Gastroesophageal sphincter (tissue), 4 donors: Measurements from ENCODE around the gene MED22. TPM values are rescaled to one million over a fixed set of nuclear protein-coding genes. Genes with fewer than 3 reads are reported as not detected.
A peak's percentile ranks its signal among the peaks of the same experiment; 100 is the strongest.

Experiments used
- ATAC-seq: fragments of 150-250 bp; one replicate; pipeline ENCODE4 v1.9.1; 2016; ENCODE audit warnings: mild to moderate bottlenecking, moderate library complexity
- H3K27ac ChIP-seq, 4 donors: fragments of 200-600 bp; sonication (generic) in 3 of 4; 1 replicate in 3 of 4; 2 replicates in 1 of 4; pipeline ENCODE4 v1.5.1; 2016 to 2019
- H3K27me3 ChIP-seq: fragments of 200-600 bp; sonication (generic); one replicate; pipeline ENCODE4 v1.5.1; 2019
- H3K36me3 ChIP-seq, 2 donors: fragments of 200-600 bp; sonication (generic); one replicate each; pipeline ENCODE4 v1.5.1; 2019; ENCODE audit warnings: control low read depth in 1 of 2
- H3K4me1 ChIP-seq, 3 donors: fragments of 200-600 bp; sonication (generic); 1 replicate in 2 of 3; 2 replicates in 1 of 3; pipeline ENCODE4 v1.5.1; 2016 to 2019; ENCODE audit warnings: control low read depth in 2 of 3
- H3K4me3 ChIP-seq, 2 donors: fragments of 200-600 bp; sonication (generic); one replicate each; pipeline ENCODE4 v1.5.1; 2019; ENCODE audit warnings: mild to moderate bottlenecking in 1 of 2, moderate library complexity in 1 of 2
- H3K9me3 ChIP-seq, 3 donors: fragments of 200-600 bp; sonication (generic); one replicate each; pipeline ENCODE4 v1.5.1; 2017 to 2019; ENCODE audit warnings: control low read depth in 2 of 3
- EP300 ChIP-seq: sonication (generic); formaldehyde crosslinking; IDR thresholded peaks from one replicate; pipeline ENCODE4 v1.6.1; 2017; ENCODE audit warnings: antibody characterized with exemption, mild to moderate bottlenecking
- POLR2A ChIP-seq, 2 donors: fragments of 450-650 bp; IDR thresholded peaks; one replicate each; pipeline ENCODE4 v1.6.1; 2017; ENCODE audit warnings: antibody characterized with exemption in 2 of 2, mild to moderate bottlenecking in 2 of 2, moderate library complexity in 1 of 2
- POLR2AphosphoS5 ChIP-seq: sonication (generic); formaldehyde crosslinking; IDR thresholded peaks from one replicate; pipeline ENCODE4 v1.6.1; 2017; ENCODE audit warnings: antibody characterized with exemption
- WGBS, 2 donors: methylation state at CpG; one replicate each; pipeline ENCODE4 v1.1.5; 2018; ENCODE audit warnings: low coverage in 1 of 2; 5-methylcytosine and 5-hydroxymethylcytosine counted together
- total RNA-seq, 4 donors: library from RNA; depleted of rRNA; stranded (reverse); fragments of >200 nt; gene quantifications; one replicate each; pipeline ENCODE4 v1.1.0, GENCODE V29; 2016
- TF ChIP-seq, protein P1 (sequence below), 4 experiments: fragments of 200-600 bp in 2 of 4; fragments of 450-650 bp in 2 of 4; sonication (generic) in 1 of 4; IDR thresholded peaks; one replicate each; pipeline ENCODE4 v1.5.1; 2017 to 2019; ENCODE audit warnings: antibody characterized with exemption in 4 of 4, mild to moderate bottlenecking in 2 of 4, moderate library complexity in 2 of 4

The MED22 gene
- total RNA-seq, 4 donors from 2014 or later = 25.1 to 47.3 (median 37.8) TPM

DNA sequence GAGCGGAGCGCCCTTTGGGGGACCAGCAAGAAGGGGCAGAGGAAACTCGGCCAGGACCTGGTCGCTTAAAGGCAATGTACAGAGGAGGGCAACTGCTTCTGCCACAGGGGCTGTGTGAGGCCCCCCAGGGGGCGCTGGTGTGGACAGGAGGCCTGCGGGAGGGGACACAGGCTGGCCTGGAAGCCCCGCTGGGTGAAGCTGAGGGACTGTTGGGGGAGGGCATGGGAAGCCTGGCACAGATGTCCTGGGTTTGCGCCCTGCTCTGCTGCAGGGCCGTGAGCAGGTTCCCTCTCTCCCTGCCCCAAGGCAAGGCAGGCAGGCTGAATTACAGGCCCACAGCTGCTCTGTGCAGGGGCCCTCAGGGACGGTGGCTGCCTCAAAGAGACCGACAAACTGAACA lies 5.4 kb downstream of the MED22 start:
- TF ChIP-seq, protein P1, sequence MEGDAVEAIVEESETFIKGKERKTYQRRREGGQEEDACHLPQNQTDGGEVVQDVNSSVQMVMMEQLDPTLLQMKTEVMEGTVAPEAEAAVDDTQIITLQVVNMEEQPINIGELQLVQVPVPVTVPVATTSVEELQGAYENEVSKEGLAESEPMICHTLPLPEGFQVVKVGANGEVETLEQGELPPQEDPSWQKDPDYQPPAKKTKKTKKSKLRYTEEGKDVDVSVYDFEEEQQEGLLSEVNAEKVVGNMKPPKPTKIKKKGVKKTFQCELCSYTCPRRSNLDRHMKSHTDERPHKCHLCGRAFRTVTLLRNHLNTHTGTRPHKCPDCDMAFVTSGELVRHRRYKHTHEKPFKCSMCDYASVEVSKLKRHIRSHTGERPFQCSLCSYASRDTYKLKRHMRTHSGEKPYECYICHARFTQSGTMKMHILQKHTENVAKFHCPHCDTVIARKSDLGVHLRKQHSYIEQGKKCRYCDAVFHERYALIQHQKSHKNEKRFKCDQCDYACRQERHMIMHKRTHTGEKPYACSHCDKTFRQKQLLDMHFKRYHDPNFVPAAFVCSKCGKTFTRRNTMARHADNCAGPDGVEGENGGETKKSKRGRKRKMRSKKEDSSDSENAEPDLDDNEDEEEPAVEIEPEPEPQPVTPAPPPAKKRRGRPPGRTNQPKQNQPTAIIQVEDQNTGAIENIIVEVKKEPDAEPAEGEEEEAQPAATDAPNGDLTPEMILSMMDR (IDR thresholded peaks at IDR 0.05) = no peak
- TF ChIP-seq POLR2A (IDR thresholded peaks at IDR 0.05) (no peak), POLR2AphosphoS5 (no peak), EP300 (no peak)
- Histone ChIP-seq H3K27ac (peak overlapping the region in 1 of 4 donors; percentile 37), H3K9me3 (no peaks in the 10 kb centered on the region), H3K4me3 (no peak overlapping the region), H3K36me3 (peaks cover 0 to 82% of the 10 kb centered on the region in 2 donors), H3K4me1 (peaks cover 0 to 20% (median 10%) of the 10 kb centered on the region in 3 donors), H3K27me3 (no peaks in the 10 kb centered on the region)
- WGBS, 2 donors = 66% methylated on average over 3 of the region's 11 CpGs; no CpG with 5 or more reads in 1 of the 2 donors
- ATAC-seq = no peak

DNA sequence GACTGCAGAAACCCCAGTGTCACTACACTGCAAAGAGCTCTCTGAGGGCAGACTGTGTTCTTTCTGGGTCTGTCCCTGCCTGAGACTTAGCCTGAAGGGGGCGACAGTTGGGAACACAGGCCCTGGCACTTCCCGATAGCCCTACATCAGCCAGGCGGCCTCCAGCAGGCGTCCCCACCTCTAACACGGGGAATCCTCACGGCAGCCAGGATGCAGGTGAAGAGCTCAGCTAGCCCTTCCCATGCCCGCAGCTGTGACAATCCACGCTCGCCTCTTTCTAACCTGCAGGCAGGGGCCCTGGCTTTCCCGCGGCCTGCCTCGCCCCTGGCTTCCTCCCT lies 5.9 kb downstream of the MED22 start:
- no peak overlapping the region for H3K4me3 ChIP-seq
- H3K27ac ChIP-seq = peak overlapping the region in 2 of 4 donors; percentile 4 to 37
- no CpG with 5 or more reads among the region's 12 CpGs for WGBS, 2 donors
- no peak for TF ChIP-seq POLR2A (IDR thresholded peaks at IDR 0.05)
- TF ChIP-seq EP300 = no peak
- no peak for TF ChIP-seq POLR2AphosphoS5
- TF ChIP-seq, protein P1 (IDR thresholded peaks at IDR 0.05) = no peak
- H3K27me3 ChIP-seq = no peaks in the 10 kb centered on the region
- peaks cover 0 to 82% of the 10 kb centered on the region in 2 donors for H3K36me3 ChIP-seq
- H3K9me3 ChIP-seq = no peaks in the 10 kb centered on the region
- ATAC-seq = no peak
- peaks cover 0 to 16% (median 10%) of the 10 kb centered on the region in 3 donors for H3K4me1 ChIP-seq

DNA sequence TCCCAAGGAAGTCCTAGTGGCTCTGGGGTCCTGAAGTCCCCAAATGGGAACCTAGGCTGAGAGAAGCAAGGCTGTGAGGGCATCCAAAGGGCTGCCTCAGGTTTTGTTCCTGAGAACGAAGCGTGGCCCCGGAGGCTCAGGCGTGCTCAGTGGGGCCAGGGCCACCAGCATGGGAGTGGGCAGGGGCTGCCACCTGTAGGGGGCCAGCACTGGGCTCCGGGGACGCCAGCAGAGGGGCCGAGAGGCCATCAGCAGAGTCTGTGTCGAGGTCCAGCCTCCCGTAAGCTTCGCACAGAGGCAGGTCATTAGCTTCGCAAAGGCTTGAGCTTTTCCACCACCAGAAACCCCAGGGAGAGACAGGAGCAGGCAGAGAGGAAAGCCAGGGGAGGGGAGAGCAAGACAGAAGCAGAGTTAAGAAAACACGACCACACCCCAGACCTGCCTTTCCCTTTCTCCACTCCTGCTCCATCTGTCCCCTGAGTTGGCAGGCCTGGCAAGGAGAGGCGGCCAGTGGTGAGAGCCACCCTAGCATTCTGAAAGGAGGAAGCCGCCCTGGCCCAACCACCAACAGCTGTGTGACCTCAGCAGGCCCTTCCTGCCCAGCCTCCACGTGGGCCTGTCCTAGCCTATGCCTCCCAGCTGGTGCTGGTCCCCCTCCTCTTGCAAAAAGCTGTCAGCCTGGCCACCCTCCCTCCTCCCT lies 6.4 kb downstream of the MED22 start:
- WGBS, 2 donors = 60% methylated on average over 1 of the region's 15 CpGs; no CpG with 5 or more reads in 1 of the 2 donors
- Histone ChIP-seq H3K36me3 (peaks cover 0 to 82% of the 10 kb centered on the region in 2 donors), H3K4me1 (peaks cover 0 to 16% (median 10%) of the 10 kb centered on the region in 3 donors), H3K4me3 (no peak overlapping the region), H3K27me3 (no peaks in the 10 kb centered on the region), H3K9me3 (no peaks in the 10 kb centered on the region), H3K27ac (peak overlapping the region in 3 of 4 donors; percentile 4 to 50 (median 31))
- peak; percentile 75 for ATAC-seq
- TF ChIP-seq POLR2A (IDR thresholded peaks at IDR 0.05) = no peak
- TF ChIP-seq POLR2AphosphoS5 = no peak
- no peak for TF ChIP-seq EP300
- TF ChIP-seq, protein P1 (IDR thresholded peaks at IDR 0.05) = no peak

DNA sequence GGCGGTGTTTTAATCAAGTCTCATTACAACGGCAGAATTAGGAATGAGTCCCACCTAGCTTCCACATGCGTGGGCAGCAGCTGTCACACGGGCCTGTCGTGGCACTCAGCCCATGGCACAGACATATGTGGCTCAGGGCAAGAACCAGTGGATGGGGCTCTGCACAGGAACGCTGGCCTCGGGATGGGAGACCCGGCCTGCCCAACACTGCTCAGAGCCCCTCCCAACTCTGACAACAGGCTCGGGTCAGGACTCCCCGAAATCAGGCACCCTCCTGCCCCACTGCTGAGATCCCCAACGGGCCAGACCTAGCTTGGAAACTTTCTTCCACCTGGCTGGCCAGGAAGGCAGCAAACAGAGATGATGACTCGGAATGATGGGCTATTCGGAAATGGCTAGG lies 7.0 kb downstream of the MED22 start:
- Histone ChIP-seq H3K36me3 (peaks cover 0 to 78% of the 10 kb centered on the region in 2 donors), H3K9me3 (no peaks in the 10 kb centered on the region), H3K27ac (peak overlapping the region in 3 of 4 donors; percentile 7 to 50 (median 31)), H3K4me3 (no peak overlapping the region), H3K27me3 (no peaks in the 10 kb centered on the region), H3K4me1 (peaks cover 0 to 14% (median 6%) of the 10 kb centered on the region in 3 donors)
- WGBS, 2 donors = 79% methylated on average over 9 of the region's 13 CpGs; no CpG with 5 or more reads in 1 of the 2 donors
- no peak for ATAC-seq
- TF ChIP-seq, protein P1 (IDR thresholded peaks at IDR 0.05) = no peak
- TF ChIP-seq POLR2AphosphoS5 (no peak), EP300 (no peak), POLR2A (IDR thresholded peaks at IDR 0.05) (no peak)

DNA sequence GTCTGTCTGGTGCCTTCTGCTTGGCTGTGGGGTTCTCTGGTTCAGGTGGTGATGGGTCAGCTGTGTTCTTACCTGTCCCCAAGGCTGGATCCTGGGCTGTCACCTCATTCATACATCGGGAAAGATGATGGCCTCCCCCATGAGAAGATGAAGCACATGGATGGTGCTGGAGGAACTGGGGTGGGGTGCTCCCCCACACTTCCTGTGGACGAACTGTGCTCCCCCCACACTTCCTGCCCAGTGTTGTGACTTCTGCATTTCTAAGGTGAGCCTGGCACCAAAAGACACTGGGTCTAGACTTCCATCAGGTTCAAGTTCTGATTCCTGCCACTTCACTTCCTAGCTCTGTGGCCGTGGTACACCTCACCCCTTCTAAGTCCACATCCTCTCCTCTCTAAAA lies 7.7 kb downstream of the MED22 start:
- WGBS, 2 donors = 42% methylated on average over 2 of the region's 3 CpGs; no CpG with 5 or more reads in 1 of the 2 donors
- TF ChIP-seq POLR2A (IDR thresholded peaks at IDR 0.05) (no peak), POLR2AphosphoS5 (no peak), EP300 (no peak)
- TF ChIP-seq, protein P1 (IDR thresholded peaks at IDR 0.05) = no peak
- H3K4me3 ChIP-seq = no peak overlapping the region
- no peak for ATAC-seq
- peak overlapping the region in 2 of 4 donors; percentile 31 to 50 for H3K27ac ChIP-seq
- H3K9me3 ChIP-seq = no peaks in the 10 kb centered on the region
- peaks cover 0 to 71% of the 10 kb centered on the region in 2 donors for H3K36me3 ChIP-seq
- H3K4me1 ChIP-seq = peaks cover 0 to 14% (median 6%) of the 10 kb centered on the region in 3 donors
- no peaks in the 10 kb centered on the region for H3K27me3 ChIP-seq
